Left lobe of liver (tissue), 2 donors: ENCODE data around the gene SLC37A2. TPM values are rescaled to one million over a fixed set of nuclear protein-coding genes. Genes with fewer than 3 reads are reported as not detected.
A peak's percentile ranks its signal among the peaks of the same experiment; 100 is the strongest.

Experiments used
- ATAC-seq: fragments of 200-7000 bp; cut with Tn5 transposase; one replicate; pipeline ENCODE4 v1.9.1; 2020; ENCODE audit warnings: mild to moderate bottlenecking, moderate library complexity
- DNase-seq: peaks from one replicate; pipeline ENCODE4 v3.0.0-alpha.2; 2020; ENCODE audit warnings: low spot score
- total RNA-seq: library from RNA; stranded (reverse); gene quantifications from one replicate; pipeline ENCODE4 v1.2.1, GENCODE V29; 2021
- donor health status: DM: no; HTN: no; CAD: no; lungs with moderate emphysema.
- donor health status: DM: no; HTN: yes; CAD: no.

SLC37A2 gene
- total RNA-seq, 1 donor from 2014 or later = 3.1 TPM

GRCh38 chr11:125102510-125102909 is 39.4 kb downstream of the SLC37A2 start:
- no peak for ATAC-seq
- DNase-seq = no peak

- DNase-seq = no peak
- ATAC-seq = no peak
Measured at GRCh38 chr11:125105926-125106325, 42.8 kb downstream of the SLC37A2 start.

- no peak for DNase-seq
Measured at GRCh38 chr11:125108469-125108868, 45.4 kb downstream of the SLC37A2 start.

GRCh38 chr11:125110506-125110905 is 47.4 kb downstream of the SLC37A2 start:
- DNase-seq (no peak), ATAC-seq (no peak)

More at GRCh38 chr11:125108469-125108868, 45.4 kb downstream of the SLC37A2 start:
- ATAC-seq = no peak

- no peak for DNase-seq
- peak; percentile 5 for ATAC-seq
Measured at GRCh38 chr11:125111001-125111342, 47.9 kb downstream of the SLC37A2 start.

GRCh38 chr11:125111343-125112207 is 48.5 kb downstream of the SLC37A2 start, which contains the start of gene TMEM218:
TSS of gene TMEM218 (minus strand) at chr11:125111626. CDS start at chr11:125102241, 9,385 bp downstream.
- ATAC-seq = peak; percentile 97
- DNase-seq = peak; percentile 100

- DNase-seq = no peak
- no peak for ATAC-seq
Measured at GRCh38 chr11:125112208-125112604, 49.1 kb downstream of the SLC37A2 start.

- DNase-seq (no peak), ATAC-seq (no peak)
Measured at GRCh38 chr11:125114518-125114917, 51.4 kb downstream of the SLC37A2 start.

GRCh38 chr11:125117429-125117828 is 54.3 kb downstream of the SLC37A2 start:
- ATAC-seq (no peak), DNase-seq (no peak)

GRCh38 chr11:125123194-125123946 is 60.3 kb downstream of the SLC37A2 start:
- DNase-seq (peak; percentile 75), ATAC-seq (peak; percentile 87)

- peak; percentile 66 for DNase-seq
- ATAC-seq = peak; percentile 92
Measured at GRCh38 chr11:125123947-125124617, 61.0 kb downstream of the SLC37A2 start.

GRCh38 chr11:125124618-125124992 is 61.5 kb downstream of the SLC37A2 start:
- ATAC-seq = no peak
- no peak for DNase-seq

- no peak for DNase-seq
- no peak for ATAC-seq
Measured at GRCh38 chr11:125128450-125128849, 65.3 kb downstream of the SLC37A2 start.

GRCh38 chr11:125129316-125129993 is 66.3 kb downstream of the SLC37A2 start:
- ATAC-seq = no peak
- no peak for DNase-seq

- ATAC-seq (no peak), DNase-seq (no peak)
Measured at GRCh38 chr11:125132071-125132470, 69.0 kb downstream of the SLC37A2 start.

- no peak for DNase-seq
- ATAC-seq = no peak
Measured at GRCh38 chr11:125132596-125132995, 69.5 kb downstream of the SLC37A2 start.

GRCh38 chr11:125136001-125136400 is 72.9 kb downstream of the SLC37A2 start:
- ATAC-seq (no peak), DNase-seq (no peak)

- no peak for DNase-seq
- ATAC-seq = no peak
Measured at GRCh38 chr11:125138966-125139365, 75.9 kb downstream of the SLC37A2 start.

GRCh38 chr11:125139778-125140177 is 76.7 kb downstream of the SLC37A2 start:
- DNase-seq = no peak
- no peak for ATAC-seq
